Daoy (cell line): Measurements from ENCODE around the gene AMIGO3. TPM values are rescaled to one million over a fixed set of nuclear protein-coding genes. Genes with fewer than 3 reads are reported as not detected.
A peak's percentile ranks its signal among the peaks of the same experiment; 100 is the strongest.
"Not testable (repeated sequence)": the region's sequence is repeated elsewhere in the genome, so short reads cannot be mapped to it uniquely, and the experiment has no call there.

Experiments used
- DNase-seq: peaks from one replicate; pipeline ENCODE4 v3.0.0-alpha.2; 2015; ENCODE audit warnings: low read depth
- total RNA-seq: library from RNA; depleted of rRNA; stranded (reverse); fragments of >200 nt; shearing (Covaris generic); gene quantifications from 2 replicates; pipeline ENCODE4 v1.2.3, GENCODE V29; 2014; rRNA removed

Gene AMIGO3
- 0.63 and 1.6 TPM in 2 replicates for total RNA-seq

GRCh38 chr3:49719214-49719884, at the start of gene AMIGO3:
Gene AMIGO3, minus strand, starts transcription at chr3:49719684. Its CDS starts 219 bp downstream, at chr3:49719465.
- DNase-seq, result peak; percentile 87

- DNase-seq, result no peak
Observed at GRCh38 chr3:49763981-49764380, 44.5 kb upstream of the AMIGO3 start.

GRCh38 chr3:49761661-49762060, 42.2 kb upstream of the AMIGO3 start:
- DNase-seq, result no peak

GRCh38 chr3:49759226-49759625, 39.7 kb upstream of the AMIGO3 start:
- no peak for DNase-seq

- no peak for DNase-seq
Observed at GRCh38 chr3:49757197-49757596, 37.7 kb upstream of the AMIGO3 start.

GRCh38 chr3:49756036-49756435, 36.6 kb upstream of the AMIGO3 start:
- DNase-seq, result no peak

- no peak for DNase-seq
Observed at GRCh38 chr3:49754536-49754935, 35.1 kb upstream of the AMIGO3 start.

GRCh38 chr3:49751501-49751900, 32.0 kb upstream of the AMIGO3 start:
- DNase-seq, result no peak

GRCh38 chr3:49750056-49750455, 30.6 kb upstream of the AMIGO3 start:
- DNase-seq, result no peak

GRCh38 chr3:49748874-49749273, 29.4 kb upstream of the AMIGO3 start:
- DNase-seq, result not testable (repeated sequence)

GRCh38 chr3:49747792-49748480, 28.5 kb upstream of the AMIGO3 start:
- DNase-seq, result no peak

GRCh38 chr3:49745986-49746385, 26.5 kb upstream of the AMIGO3 start:
- DNase-seq, result peak; percentile 21

GRCh38 chr3:49740427-49740826, 20.9 kb upstream of the AMIGO3 start:
- no peak for DNase-seq

- DNase-seq, result no peak
Observed at GRCh38 chr3:49738067-49738713, 18.7 kb upstream of the AMIGO3 start.

GRCh38 chr3:49734752-49735151, 15.3 kb upstream of the AMIGO3 start:
- no peak for DNase-seq

- DNase-seq, result no peak
Observed at GRCh38 chr3:49733551-49733950, 14.1 kb upstream of the AMIGO3 start.

- DNase-seq, result no peak
Observed at GRCh38 chr3:49732597-49732996, 13.1 kb upstream of the AMIGO3 start.

GRCh38 chr3:49729966-49730609, 10.6 kb upstream of the AMIGO3 start:
- DNase-seq, result no peak

- DNase-seq, result no peak
Observed at GRCh38 chr3:49727924-49728361, 8.5 kb upstream of the AMIGO3 start.

- DNase-seq, result no peak
Observed at GRCh38 chr3:49727154-49727923, 7.9 kb upstream of the AMIGO3 start.

- no peak for DNase-seq
Observed at GRCh38 chr3:49725906-49726681, 6.6 kb upstream of the AMIGO3 start.
